GM12801 (cell line): ENCODE measurements around the gene CLDN19.

ENCODE experiments used
- CTCF ChIP-seq: IDR thresholded peaks from one replicate; pipeline ENCODE4 v1.5.1; 2011; ENCODE audit warnings: control low read depth; ENCODE audit not compliant: insufficient read length; ENCODE audit errors: extremely low read depth

CLDN19 gene

GRCh38 chr1:42698081-42698813, 41.8 kb downstream of the CLDN19 start:
- TF ChIP-seq CTCF = no peak

DNA sequence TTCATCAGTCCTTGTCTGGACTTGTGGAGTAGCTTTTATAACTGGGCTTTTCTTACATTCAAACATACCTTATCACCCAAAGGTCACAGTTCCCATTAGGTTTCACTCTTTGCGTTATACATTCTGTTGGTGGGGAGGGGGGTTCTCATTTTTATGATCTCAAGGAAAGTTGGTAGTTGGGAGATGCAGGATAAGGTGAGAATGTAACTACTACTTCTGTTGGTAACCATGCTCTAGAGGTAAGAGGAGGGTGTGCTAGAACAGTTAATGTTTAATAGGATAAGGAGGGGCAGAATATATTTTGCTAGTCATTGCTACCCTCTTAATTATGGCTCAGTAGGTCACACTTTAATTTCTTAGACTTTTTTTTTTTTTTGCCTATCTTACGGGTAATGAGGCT, 47.1 kb downstream of the CLDN19 start:
- TF ChIP-seq CTCF = no peak

DNA sequence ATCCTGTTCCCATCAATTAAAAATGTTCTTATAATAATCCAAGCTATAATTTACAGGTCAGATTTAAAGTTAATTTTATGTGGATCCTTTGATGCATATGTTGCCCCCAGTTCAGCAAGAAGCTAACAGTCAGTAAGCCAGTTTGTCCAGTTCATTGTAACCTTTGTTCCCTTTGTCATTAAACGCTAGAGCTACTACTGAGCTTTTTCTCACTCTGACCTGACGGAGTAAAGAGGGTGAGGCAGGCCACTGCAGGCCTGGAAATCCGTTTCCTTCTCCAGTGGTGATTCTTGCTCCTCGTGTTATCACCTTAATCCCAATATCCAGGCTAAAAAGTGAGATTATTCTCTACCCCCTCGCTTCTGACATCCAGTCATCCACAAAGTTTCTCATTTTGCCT, 47.6 kb downstream of the CLDN19 start:
- TF ChIP-seq CTCF = no peak

DNA sequence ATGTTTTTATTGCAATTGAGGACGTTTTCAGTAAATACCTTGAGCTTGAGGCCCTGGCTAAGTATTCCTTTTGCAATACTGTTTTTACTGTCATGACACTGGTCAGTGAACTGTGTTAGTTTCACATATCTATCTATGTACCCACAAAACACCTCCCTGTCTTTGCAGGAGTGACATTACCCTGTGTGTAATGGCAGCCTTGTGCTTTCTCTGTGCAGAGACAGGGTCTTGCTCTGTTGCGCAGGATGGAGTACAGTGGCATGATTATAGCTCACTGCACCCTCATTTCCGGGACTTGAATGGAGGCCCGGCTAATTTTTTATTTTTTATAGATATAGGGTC, 48.9 kb downstream of the CLDN19 start:
- no peak for TF ChIP-seq CTCF

DNA sequence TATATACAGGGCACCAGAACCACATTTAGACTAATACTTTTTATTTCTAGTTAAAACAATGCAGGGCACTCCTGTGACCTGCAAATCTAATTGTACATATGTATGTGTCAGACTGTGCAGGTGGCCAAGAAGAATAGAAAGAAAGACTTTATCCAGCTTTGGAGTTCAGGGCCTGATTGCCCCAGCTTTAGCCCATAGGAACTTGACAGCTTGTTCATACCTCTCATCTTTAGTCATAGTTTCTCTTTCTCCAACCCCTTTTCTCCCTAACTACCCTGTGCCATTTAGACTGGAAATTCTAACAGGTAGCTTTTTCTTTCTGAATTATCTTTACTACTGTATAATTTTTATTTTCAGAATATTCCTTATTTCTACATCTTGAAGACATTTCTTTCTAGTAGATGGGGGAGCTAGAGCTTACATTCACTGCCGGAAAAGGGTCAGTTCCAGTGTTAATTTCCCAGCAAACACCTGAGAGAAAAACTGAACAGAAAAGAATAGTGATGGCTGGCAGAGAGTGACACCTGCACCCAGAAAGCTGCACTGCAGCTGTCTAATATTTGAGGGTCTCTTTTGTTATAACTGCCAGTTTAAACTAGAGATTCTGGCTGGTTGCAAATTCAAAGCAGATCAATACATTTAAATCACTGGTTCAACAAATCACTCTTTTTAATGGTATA, 49.4 kb downstream of the CLDN19 start:
- TF ChIP-seq CTCF = no peak

DNA sequence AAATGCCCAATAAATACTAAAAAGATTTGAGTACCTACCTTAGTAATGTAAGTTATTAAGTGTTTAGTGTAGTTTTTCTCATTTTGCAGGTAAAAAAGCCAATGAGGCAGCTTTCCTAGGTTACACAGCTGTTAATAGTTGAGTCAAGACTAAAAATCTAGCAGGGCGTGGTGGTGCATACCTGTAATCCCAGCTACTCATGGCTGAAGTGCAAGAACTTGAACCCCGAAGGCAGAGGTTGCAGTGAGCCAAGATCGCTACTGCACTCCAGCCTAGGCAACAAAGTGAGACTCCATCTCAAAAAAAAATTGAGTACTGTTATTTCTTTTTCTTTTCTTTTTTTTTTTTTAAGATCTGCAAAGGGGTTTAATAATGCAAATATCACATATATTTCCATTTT, 50.1 kb downstream of the CLDN19 start:
- no peak for TF ChIP-seq CTCF

GRCh38 chr1:42686418-42686817, 53.6 kb downstream of the CLDN19 start:
- no peak for TF ChIP-seq CTCF
